Erythroblast (primary cell): ENCODE results near the gene BPHL.

Experiments used
- GATA1 ChIP-seq: IDR thresholded peaks from 2 replicates; pipeline ENCODE4 v1.6.1; 2011; ENCODE audit warnings: low read depth, mild to moderate bottlenecking, control low read depth, low read length, moderate library complexity
- POLR2A ChIP-seq: IDR thresholded peaks from 2 replicates; pipeline ENCODE4 v1.6.1; 2011; ENCODE audit warnings: mild to moderate bottlenecking, low read length

GRCh38 chr6:3176562-3177355 is 58.2 kb downstream of the BPHL start:
- TF ChIP-seq POLR2A, result no peak
- no peak for TF ChIP-seq GATA1
